H1 (cell line): ENCODE results near the gene FANCI. TPM values are rescaled to one million over a fixed set of nuclear protein-coding genes. Genes with fewer than 3 reads are reported as not detected.

ENCODE experiments used
- CHD2 ChIP-seq: IDR thresholded peaks from 2 replicates; pipeline ENCODE4 v1.6.1; 2012; ENCODE audit warnings: low read length, improper control_type of control experiment
- TBP ChIP-seq: IDR thresholded peaks from 2 replicates; pipeline ENCODE4 v1.6.1; 2011; ENCODE audit warnings: low read depth, low read length, improper control_type of control experiment
- polyA plus RNA-seq, 7 experiments: library from polyadenylated mRNA; depleted of rRNA in 3 of 7; stranded (reverse) in 5 of 7; unstranded in 2 of 7; fragments of >200 nt in 5 of 7; fragments of 200-250 nt in 2 of 7; gene quantifications; 1 replicate in 5 of 7; 2 replicates in 1 of 7; 4 replicates in 1 of 7; pipeline versions ENCODE4 v1.2.1 to v1.2.3, GENCODE V29; 2011 to 2013; ENCODE audit warnings: missing spikeins in 2 of 7, mixed read lengths in 2 of 7
- total RNA-seq: library from RNA; stranded (reverse); fragmentation: NEBNext Ultra II Directional; extraction: Animal tissue kit (Norgen Biotek cat#: 25700); gene quantifications from 2 replicates; pipeline ENCODE4 v1.2.1, GENCODE V29; 2021

FANCI gene
- total and polyA plus RNA-seq, 2 of the 8 experiments (the other 6 are each of a cell fraction or from before 2014, with no cell fraction given), result 37.8 to 115 TPM

DNA sequence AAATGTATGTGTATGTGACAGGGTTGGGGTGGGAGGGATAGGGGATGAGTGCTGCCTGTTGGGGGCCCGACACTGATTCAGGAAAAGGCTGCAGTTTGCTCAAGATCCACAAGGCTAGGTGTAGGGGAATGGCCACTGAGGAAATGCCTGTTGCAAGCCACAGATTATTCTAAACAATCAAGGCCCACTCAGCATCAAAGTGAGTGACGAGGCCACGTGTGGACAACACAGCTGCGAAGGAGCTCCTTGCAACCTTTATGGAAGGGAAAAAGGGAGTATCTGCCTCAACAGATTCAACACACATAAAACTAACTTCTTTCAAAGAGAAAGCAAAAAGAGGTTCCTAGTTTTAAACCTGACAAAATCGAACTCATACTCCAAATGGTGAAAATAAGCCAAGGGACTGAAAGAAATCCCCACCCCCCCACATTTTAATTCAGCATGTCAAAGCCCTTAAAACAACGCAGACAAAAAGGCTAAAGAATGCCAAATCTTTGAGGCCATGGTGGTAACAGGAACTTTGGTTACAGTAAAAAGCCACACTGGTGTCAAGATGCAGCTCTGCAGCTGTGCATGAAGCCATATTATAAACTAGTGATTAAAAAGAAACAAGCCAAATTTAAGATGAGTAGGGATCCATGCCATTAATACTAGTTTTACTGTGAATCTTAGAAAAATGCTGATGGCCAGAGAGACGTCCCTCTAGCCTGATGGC is 87.3 kb downstream of the FANCI start (continued):
- no peak for TF ChIP-seq TBP
- TF ChIP-seq CHD2, result no peak
